ENCODE data around the gene ATG2A. TPM values are rescaled to one million over a fixed set of nuclear protein-coding genes. Genes with fewer than 3 reads are reported as not detected.
"Not testable (repeated sequence)": the region's sequence is repeated elsewhere in the genome, so short reads cannot be mapped to it uniquely, and the experiment has no call there.

Gene ATG2A
- total RNA-seq, 1 donor from 2014 or later, result 7.2 TPM

- peak; percentile 72 to 93 for DNase-seq (ENCODE audit: low read depth in 2 of 2)
These were observed 62.2 kb downstream of the ATG2A start for GRCh38 chr11:64854534-64855502.

- DNase-seq (ENCODE audit: low read depth in 2 of 2), result no peak
These were observed 62.9 kb downstream of the ATG2A start for GRCh38 chr11:64854157-64854533.

DNA sequence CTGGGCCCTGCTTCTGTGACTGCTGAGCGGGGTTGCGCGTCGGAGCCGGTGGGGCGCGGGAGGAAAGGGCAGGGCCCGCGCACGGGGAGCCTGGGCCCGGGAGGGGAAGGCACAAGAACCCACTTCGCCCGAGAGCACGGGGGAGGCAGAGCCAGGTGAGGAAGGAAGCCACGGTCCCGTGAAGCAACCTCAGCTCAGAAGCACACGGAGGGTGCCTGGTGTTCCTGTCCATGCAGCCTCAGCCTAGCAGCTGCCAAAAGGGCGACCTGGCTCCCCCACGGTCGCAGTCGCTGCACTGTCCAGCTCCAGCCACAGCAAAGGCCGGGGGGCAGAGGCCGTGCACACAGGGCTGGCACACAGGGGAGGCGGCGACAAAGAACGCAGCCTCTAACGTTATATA is 63.3 kb downstream of the ATG2A start:
- no peak for DNase-seq (ENCODE audit: low read depth in 2 of 2)

- DNase-seq (ENCODE audit: low read depth in 2 of 2), result no peak
These were observed 64.1 kb downstream of the ATG2A start for GRCh38 chr11:64852804-64853509.

DNA sequence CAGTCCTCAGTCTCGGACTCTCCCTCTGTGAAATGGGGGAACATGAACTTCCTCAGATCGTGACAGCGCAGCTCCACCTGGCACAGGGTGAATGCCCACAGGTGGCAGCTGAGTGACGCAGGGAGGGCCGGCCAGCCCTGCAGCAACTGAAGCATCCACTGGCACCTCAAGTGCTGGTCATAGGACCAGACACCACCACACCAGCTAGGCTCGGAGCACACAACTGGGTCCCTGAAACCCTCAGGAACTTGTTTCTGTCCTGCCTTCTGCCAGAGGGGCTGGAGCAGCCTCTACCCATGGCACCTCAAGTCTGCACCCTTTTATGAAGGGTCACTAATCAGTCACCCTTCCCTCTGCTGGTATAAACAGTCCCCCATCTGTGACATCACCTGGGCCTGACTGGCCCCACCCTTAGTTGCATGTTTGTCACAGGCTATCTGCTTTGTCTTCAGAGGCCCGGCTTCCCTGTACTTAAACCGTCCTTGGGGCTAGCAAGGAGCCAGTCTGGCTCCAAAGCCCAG is 65.1 kb downstream of the ATG2A start:
- no peak for DNase-seq (ENCODE audit: low read depth in 2 of 2)

DNA sequence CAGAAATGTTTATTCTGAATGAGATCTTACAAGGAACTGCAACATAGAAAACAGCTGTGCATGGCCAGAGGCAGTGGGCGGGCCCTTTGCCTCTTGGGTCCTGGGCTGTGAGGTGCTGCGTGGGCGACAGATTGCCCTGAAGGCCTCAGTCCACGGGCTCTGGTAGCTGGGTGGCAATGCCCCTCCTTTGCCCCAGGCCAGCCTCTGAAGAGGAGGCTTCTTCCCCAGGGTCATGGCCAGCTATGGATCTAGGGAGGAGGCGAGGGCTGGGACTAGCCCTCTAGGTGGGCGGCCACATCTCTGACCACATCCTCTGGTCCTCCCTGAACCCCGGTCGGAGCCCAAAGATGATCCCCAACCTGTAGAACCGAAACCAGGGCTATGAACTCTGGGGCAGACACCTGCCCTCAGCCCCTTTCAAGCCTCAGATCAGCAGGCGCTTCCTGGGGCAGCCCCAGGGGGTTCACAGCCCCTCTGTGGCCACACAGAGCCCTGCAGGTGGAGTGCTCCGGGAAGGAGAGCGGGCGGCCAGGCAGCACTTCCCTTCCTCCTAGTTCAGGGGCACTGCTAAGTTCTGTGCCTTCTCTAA is 65.9 kb downstream of the ATG2A start:
- DNase-seq (ENCODE audit: low read depth in 2 of 2), result no peak

- no peak for DNase-seq (ENCODE audit: low read depth in 2 of 2)
These were observed 67.2 kb downstream of the ATG2A start for GRCh38 chr11:64849598-64850356.

DNA sequence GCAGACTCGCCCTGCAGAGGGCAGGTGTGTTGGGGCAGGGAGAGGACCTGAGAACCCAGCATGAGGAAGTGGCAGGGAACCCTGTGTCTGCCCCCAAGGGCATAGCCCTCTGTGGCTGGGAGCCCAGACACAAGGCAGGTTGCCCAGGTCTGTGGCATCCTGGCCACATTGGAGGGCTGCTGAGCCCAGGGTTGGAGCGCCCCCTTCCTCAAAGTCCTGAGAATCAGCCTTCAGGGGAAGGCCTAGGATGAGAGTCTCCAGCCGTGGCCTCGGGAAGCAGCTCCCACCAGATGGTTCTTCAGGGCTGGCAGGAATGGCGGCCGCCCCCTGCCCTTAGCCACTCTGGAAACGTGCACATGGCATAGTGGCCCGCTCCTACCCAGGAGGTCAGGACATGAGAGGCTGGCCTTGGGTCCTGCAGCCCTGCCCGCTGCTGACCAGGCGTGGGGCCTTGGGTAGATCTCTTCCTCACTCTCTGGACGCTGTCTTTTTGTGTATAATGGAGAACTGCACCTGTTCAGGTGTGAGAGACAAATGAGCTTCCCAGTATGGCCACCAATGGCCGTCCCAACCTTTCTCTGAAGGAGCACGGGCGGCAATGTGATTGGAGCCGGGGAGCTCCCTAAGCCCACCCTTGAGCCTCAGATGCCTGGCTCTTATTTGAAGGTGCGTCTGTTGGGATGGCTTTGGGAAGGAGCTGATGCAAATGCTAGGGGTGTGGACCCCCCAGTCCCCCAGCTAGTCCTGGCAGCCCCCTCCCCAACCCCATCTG is 68.0 kb downstream of the ATG2A start:
- no peak for DNase-seq (ENCODE audit: low read depth in 2 of 2)

GRCh38 chr11:64848214-64848825 is 68.7 kb downstream of the ATG2A start:
- no peak for DNase-seq (ENCODE audit: low read depth in 2 of 2)

DNA sequence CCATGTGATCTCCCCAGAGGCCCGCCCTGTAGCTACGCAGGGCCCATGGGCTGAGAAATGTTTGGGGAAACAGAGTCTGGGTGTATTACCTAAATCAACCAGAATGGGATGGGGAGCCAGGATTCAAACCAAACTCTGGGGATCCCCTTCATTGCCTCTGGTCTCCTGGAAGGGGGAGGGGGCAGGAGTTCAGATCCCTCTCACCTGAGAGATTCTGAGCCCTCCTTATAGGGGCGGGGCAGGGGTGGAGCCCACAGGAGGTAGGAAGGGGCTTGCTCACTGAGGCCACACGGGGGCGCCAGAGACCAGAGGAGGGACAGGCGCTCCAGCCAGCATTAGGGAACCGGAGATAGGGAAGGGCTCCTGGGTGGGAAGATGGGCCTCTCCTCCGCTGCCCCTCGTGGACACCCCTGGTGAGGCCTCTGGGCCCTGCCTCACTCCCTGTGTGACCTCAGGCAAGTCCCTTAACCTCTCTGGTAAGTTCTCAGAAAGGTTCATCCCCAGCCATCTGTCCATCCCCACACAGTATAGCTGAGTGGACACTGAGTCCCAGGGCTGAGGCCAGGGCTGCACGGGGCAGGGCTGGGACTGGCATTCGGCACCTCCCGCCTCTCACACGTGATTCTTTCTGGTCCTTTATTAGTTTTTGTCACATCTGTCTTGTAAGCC is 69.9 kb downstream of the ATG2A start:
- DNase-seq (ENCODE audit: low read depth in 2 of 2), result peak; percentile 58 to 85

- not testable (repeated sequence) for DNase-seq (ENCODE audit: low read depth in 2 of 2)
These were observed 71.3 kb downstream of the ATG2A start for GRCh38 chr11:64845776-64846129.

DNA sequence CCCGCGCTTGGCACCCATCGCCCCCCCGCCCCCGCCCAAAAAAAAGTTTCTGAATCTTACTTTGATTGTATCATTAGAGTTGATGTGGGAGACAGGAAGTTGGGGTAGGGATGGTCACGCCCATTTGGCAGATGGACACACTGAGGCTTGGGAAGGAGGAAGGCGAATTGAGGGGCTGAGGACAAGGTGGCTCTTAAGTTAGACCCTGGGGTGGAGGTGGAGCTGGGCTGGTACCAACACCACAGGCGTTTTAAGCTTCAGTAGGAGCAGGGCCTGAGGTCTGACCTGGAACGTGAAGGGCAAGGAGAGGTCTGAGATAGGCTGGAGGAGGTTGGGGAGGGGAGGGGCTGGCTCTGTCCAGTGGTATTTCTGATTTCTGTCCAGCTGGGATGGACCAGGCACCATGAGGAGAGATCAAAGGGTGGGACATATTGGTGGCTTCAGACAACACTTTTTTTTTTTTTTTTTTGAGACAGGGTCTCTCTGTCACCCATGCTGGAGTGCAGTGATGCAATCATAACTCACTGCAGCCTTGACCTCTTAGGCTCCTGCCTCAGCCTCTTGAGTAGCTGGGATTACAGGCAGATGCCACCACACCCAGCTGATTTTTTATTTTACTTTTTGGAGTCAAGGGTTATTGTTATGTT is 71.8 kb downstream of the ATG2A start:
- DNase-seq (ENCODE audit: low read depth in 2 of 2), result no peak

Other genes starting within 250 kb of the ATG2A start
- gene NRXN2, start 194.0 kb downstream of the ATG2A start, total RNA-seq, result not detected in 2 replicates
- gene RASGRP2, start 173.1 kb downstream of the ATG2A start, total RNA-seq, result 1.8 and 2.7 TPM in 2 replicates
- 0.13 TPM in 2 replicates for gene PYGM, start 157.2 kb downstream of the ATG2A start, total RNA-seq
- 44.4 and 76.6 TPM in 2 replicates for gene SF1, start 138.7 kb downstream of the ATG2A start, total RNA-seq
- gene MAP4K2, start 114.0 kb downstream of the ATG2A start, total RNA-seq, result 34.4 and 50.7 TPM in 2 replicates
- gene MEN1, start 106.7 kb downstream of the ATG2A start, total RNA-seq, result 10.8 and 21.1 TPM in 2 replicates
- gene CDC42BPG, start 72.6 kb downstream of the ATG2A start, total RNA-seq, result 0.13 and 0.38 TPM in 2 replicates
- 30.3 and 39.2 TPM in 2 replicates for gene EHD1, start 38.6 kb downstream of the ATG2A start, total RNA-seq
- gene PPP2R5B, start 7.5 kb upstream of the ATG2A start, total RNA-seq, result 6.0 and 11.1 TPM in 2 replicates
- not detected in 2 replicates for gene GPHA2, start 18.7 kb upstream of the ATG2A start, total RNA-seq
- gene MAJIN, start 54.9 kb upstream of the ATG2A start, total RNA-seq, result not detected in 2 replicates
- 0.39 and 0.63 TPM in 2 replicates for gene BATF2, start 79.8 kb upstream of the ATG2A start, total RNA-seq
- gene ARL2, start 97.0 kb upstream of the ATG2A start, total RNA-seq, result 107 and 142 TPM in 2 replicates
- gene SNX15, start 110.2 kb upstream of the ATG2A start, total RNA-seq, result 7.7 and 10.1 TPM in 2 replicates
- gene SAC3D1, start 124.0 kb upstream of the ATG2A start, total RNA-seq, result 7.6 and 8.5 TPM in 2 replicates
- gene NAALADL1, start 141.3 kb upstream of the ATG2A start, total RNA-seq, result 15.1 and 16.6 TPM in 2 replicates
- 3.9 and 7.6 TPM in 2 replicates for gene CDCA5, start 166.8 kb upstream of the ATG2A start, total RNA-seq
- gene ZFPL1, start 167.0 kb upstream of the ATG2A start, total RNA-seq, result 20.7 and 24.7 TPM in 2 replicates
- 186 and 271 TPM in 2 replicates for gene VPS51, start 179.0 kb upstream of the ATG2A start, total RNA-seq
- gene TM7SF2, start 194.7 kb upstream of the ATG2A start, total RNA-seq, result 14.6 and 14.8 TPM in 2 replicates
- gene ZNHIT2, start 200.5 kb upstream of the ATG2A start, total RNA-seq, result 6.3 and 7.7 TPM in 2 replicates
- gene FAU, start 204.9 kb upstream of the ATG2A start, total RNA-seq, result 211 and 383 TPM in 2 replicates
- gene MRPL49, start 205.1 kb upstream of the ATG2A start, total RNA-seq, result 42.0 and 50.6 TPM in 2 replicates
- gene SYVN1, start 217.3 kb upstream of the ATG2A start, total RNA-seq, result 5.6 and 15.4 TPM in 2 replicates

Measured in dermis microvascular lymphatic vessel endothelial cell (primary cell).